GM19455 (cell line): ENCODE data around the gene FAM72B.
"Not testable (repeated sequence)": the region's sequence is repeated elsewhere in the genome, so short reads cannot be mapped to it uniquely, and the experiment has no call there.

Source experiments
- ATAC-seq: cut with Tn5 transposase; IDR thresholded peaks from one replicate; pipeline ENCODE4 v1.9.1; 2021; ENCODE audit not compliant: unreplicated experiment

FAM72B gene

GRCh38 chr1:121200985-121201981 is 17.1 kb upstream of the FAM72B start:
- ATAC-seq = not testable (repeated sequence)

- not testable (repeated sequence) for ATAC-seq
Measured at GRCh38 chr1:121200232-121200631, 16.1 kb upstream of the FAM72B start.

GRCh38 chr1:121199763-121200162 is 15.6 kb upstream of the FAM72B start:
- ATAC-seq = not testable (repeated sequence)

GRCh38 chr1:121197095-121197882 is 13.1 kb upstream of the FAM72B start:
- ATAC-seq = not testable (repeated sequence)

- not testable (repeated sequence) for ATAC-seq
Measured at GRCh38 chr1:121192512-121192911, 8.4 kb upstream of the FAM72B start.

- ATAC-seq = not testable (repeated sequence)
Measured at GRCh38 chr1:121187914-121188313, 3.8 kb upstream of the FAM72B start.

GRCh38 chr1:121186191-121186590 is 2.1 kb upstream of the FAM72B start:
- ATAC-seq = not testable (repeated sequence)

GRCh38 chr1:121185140-121185708 is 1.1 kb upstream of the FAM72B start:
- peak; percentile 4 for ATAC-seq

- not testable (repeated sequence) for ATAC-seq
Measured at GRCh38 chr1:121183867-121184266, 273 bp downstream of the FAM72B start.

- not testable (repeated sequence) for ATAC-seq
Measured at GRCh38 chr1:121178197-121178596, 5.9 kb downstream of the FAM72B start.

GRCh38 chr1:121176649-121177048 is 7.5 kb downstream of the FAM72B start:
- not testable (repeated sequence) for ATAC-seq

- ATAC-seq = not testable (repeated sequence)
Measured at GRCh38 chr1:121168152-121168668, 15.9 kb downstream of the FAM72B start.

GRCh38 chr1:121167225-121167738 is 16.9 kb downstream of the FAM72B start:
- not testable (repeated sequence) for ATAC-seq

- not testable (repeated sequence) for ATAC-seq
Measured at GRCh38 chr1:121165296-121165695, 18.8 kb downstream of the FAM72B start.

GRCh38 chr1:121163850-121164757 is 20.0 kb downstream of the FAM72B start:
- not testable (repeated sequence) for ATAC-seq

GRCh38 chr1:121161199-121161901 is 22.8 kb downstream of the FAM72B start:
- not testable (repeated sequence) for ATAC-seq

GRCh38 chr1:121160118-121160517 is 24.0 kb downstream of the FAM72B start:
- not testable (repeated sequence) for ATAC-seq

GRCh38 chr1:121157609-121158008 is 26.5 kb downstream of the FAM72B start:
- ATAC-seq = not testable (repeated sequence)
